ENCODE measurements around the gene ACADSB. TPM values are rescaled to one million over a fixed set of nuclear protein-coding genes. Genes with fewer than 3 reads are reported as not detected.

Gene ACADSB
- total and polyA plus RNA-seq, 2 experiments from 2014 or later: 3.7 to 6.5 TPM

- TF ChIP-seq ZNF462 (CRISPR knock-in tag; IDR thresholded peaks at IDR 0.05): no peak
- no peak for TF ChIP-seq ZNF331 (CRISPR knock-in tag; IDR thresholded peaks at IDR 0.05; ENCODE audit: low read depth)
These were observed 64.4 kb downstream of the ACADSB start (continued) for GRCh38 chr10:123073187-123073586.

- ATAC-seq: no peak
- no peaks in the 10 kb centered on the region for H3K79me2 ChIP-seq (replicated peaks; ENCODE audit: insufficient read depth)
- H3K27me3 Mint-ChIP-seq (ENCODE audit: insufficient read depth, low read depth, poor library complexity): peaks cover 3% of the 10 kb centered on the region
These were observed 65.4 kb downstream of the ACADSB start for GRCh38 chr10:123074215-123074614.

More at GRCh38 chr10:123074215-123074614, 65.4 kb downstream of the ACADSB start:
- no peak overlapping the region for H3K4me3 ChIP-seq
- no peaks in the 10 kb centered on the region for H3K36me3 ChIP-seq (ENCODE audit: insufficient read depth)
- H3K4me1 Mint-ChIP-seq: peaks cover 4% of the 10 kb centered on the region; the same call in 2 of the 3 replicates
- no peaks in the 10 kb centered on the region for H3K9me2 ChIP-seq (ENCODE audit: insufficient read depth)
- H3K27ac Mint-ChIP-seq: no peak overlapping the region
- no peaks in the 10 kb centered on the region for H3K9me3 Mint-ChIP-seq
- no peaks in the 10 kb centered on the region for H3F3A ChIP-seq (replicated peaks; ENCODE audit: low read depth)
- no peak overlapping the region for H3K27ac ChIP-seq (ENCODE audit: low read depth)
- H3K4me1 ChIP-seq (ENCODE audit: insufficient read depth): peaks cover 6% of the 10 kb centered on the region
- H4K20me1 ChIP-seq (replicated peaks; ENCODE audit: insufficient read depth): no peaks in the 10 kb centered on the region
- H2AFZ ChIP-seq: no peak overlapping the region
- H3K4me3 Mint-ChIP-seq: no peak overlapping the region
- H3K27me3 ChIP-seq (ENCODE audit: insufficient read depth): no peaks in the 10 kb centered on the region
- TF ChIP-seq ZNF114 (CRISPR knock-in tag; IDR thresholded peaks at IDR 0.05): no peak
- no peak for TF ChIP-seq POLR2AphosphoS5 (IDR thresholded peaks at IDR 0.05; ENCODE audit: low read depth)
- TF ChIP-seq EZH2 (IDR thresholded peaks at IDR 0.05; ENCODE audit: low read depth, unreplicated experiment): no peak
- no peak for TF ChIP-seq JUNB (IDR thresholded peaks at IDR 0.05; ENCODE audit: unreplicated experiment)
- TF ChIP-seq STAT1 (IDR thresholded peaks at IDR 0.05; ENCODE audit: unreplicated experiment): no peak
- no peak for TF ChIP-seq ETS1 (IDR thresholded peaks at IDR 0.05)
- no peak for TF ChIP-seq NANOG (IDR thresholded peaks at IDR 0.05; ENCODE audit: borderline replicate concordance)
- no peak for TF ChIP-seq ZNF331 (CRISPR knock-in tag; IDR thresholded peaks at IDR 0.05; ENCODE audit: low read depth)
- no peak for TF ChIP-seq CTCF (conservative IDR thresholded peaks at IDR 0.05; ENCODE audit: low read depth in 2 of 2)
- TF ChIP-seq EZH2phosphoT487 (IDR thresholded peaks at IDR 0.05; ENCODE audit: unreplicated experiment): no peak
- no peak overlapping the region for H3K4me2 ChIP-seq
- no peak for DNase-seq (ENCODE audit: low spot score)
- H3K36me3 Mint-ChIP-seq (ENCODE audit: low read depth): no peaks in the 10 kb centered on the region
